ENCODE results near the gene KDM4F. TPM values are rescaled to one million over a fixed set of nuclear protein-coding genes. Genes with fewer than 3 reads are reported as not detected.
A peak's percentile ranks its signal among the peaks of the same experiment; 100 is the strongest.

Gene KDM4F
- polyA plus RNA-seq, 6 donors from 2014 or later = not detected

DNA sequence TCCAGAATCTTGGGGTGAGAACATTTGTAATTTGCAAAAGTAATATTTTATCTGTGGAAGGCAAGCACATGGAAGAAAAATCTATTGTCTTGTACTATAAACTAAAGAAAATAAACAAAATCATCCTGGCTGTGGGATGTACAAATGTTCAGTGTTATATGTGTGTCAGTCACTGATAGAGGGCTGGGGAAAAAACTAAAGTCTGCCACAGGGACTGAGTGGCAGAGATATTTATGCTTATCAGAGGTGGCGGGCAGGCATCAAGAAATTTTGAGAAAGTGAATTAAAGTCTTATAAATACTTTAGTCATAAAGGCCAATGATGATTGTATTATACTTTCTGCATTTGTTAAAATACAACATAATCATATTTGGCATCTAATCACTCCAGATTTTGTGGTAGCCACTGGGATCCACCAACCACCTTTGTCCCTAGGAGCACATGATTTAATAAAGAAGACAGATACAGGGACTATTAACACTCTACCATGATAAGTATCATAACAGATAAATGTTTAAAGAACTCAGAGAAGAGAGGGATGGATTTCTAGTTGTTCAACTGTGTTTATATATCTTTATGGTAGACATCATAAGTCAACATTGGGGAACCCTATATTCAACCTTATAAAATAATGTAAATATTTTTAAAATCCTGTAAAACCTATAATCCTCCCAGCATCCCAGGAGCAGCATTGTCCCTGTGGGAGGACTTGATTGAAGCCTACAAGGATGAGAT is 37.8 kb downstream of the KDM4F start:
- H3K4me1 Mint-ChIP-seq = peaks cover 28 to 33% (median 30%) of the 10 kb centered on the region in 3 donors
- ATAC-seq (ENCODE audit: low read depth in 2 of 2) = no peak
- peak overlapping the region in 1 of 6 donors; percentile 33 for H3K27ac Mint-ChIP-seq

DNA sequence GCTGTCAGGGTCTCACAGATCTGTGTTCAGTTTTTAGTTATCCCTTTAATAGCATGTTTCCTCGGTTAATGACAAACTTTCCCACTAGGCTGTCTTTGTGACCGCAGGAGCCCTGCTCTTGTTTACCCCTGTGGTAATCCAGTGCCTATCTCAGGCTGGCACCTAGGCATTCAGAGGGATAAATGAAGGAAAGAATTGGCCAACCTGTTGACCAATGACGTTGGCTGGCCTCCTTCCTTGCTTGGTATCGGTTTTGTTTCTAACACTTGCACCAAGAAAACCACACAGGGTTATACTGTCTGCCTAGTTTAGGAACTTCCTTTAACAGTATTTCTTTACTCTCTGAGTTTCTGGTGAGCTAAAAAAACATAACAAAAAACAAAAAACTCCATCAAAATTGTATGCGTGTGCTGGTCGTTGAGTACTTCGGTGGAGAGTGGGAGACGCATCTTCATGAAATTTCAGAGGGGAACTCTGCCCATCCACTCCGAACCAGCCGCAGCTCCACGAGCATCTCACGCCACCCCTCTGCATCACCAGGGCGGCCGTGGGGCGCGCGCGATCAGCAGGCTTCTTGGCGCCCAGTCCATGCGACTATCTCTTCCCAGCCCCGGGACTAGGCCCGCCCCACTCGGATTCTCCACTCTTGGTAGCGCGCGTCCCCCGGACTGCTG is 39.9 kb downstream of the KDM4F start:
- Mint-ChIP-seq H3K4me1 (peaks cover 47 to 53% (median 48%) of the 10 kb centered on the region in 3 donors), H3K4me3 (peak overlapping the region; percentile 83 to 97 (median 92)), H3K27me3 (no peaks in the 10 kb centered on the region), H3K36me3 (no peaks in the 10 kb centered on the region), H3K27ac (peak overlapping the region; percentile 91 to 99 (median 97)), H3K9me3 (no peaks in the 10 kb centered on the region)
- ATAC-seq (ENCODE audit: low read depth in 2 of 2) (peak; percentile 65 to 67), DNase-seq (no peak)

More for the DNA sequence above, 37.8 kb downstream of the KDM4F start:
- Mint-ChIP-seq H3K27me3 (peaks cover 0 to 8% (median 0%) of the 10 kb centered on the region in 3 donors), H3K9me3 (no peaks in the 10 kb centered on the region), H3K4me3 (peak overlapping the region in 1 of 8 donors; percentile 74), H3K36me3 (no peaks in the 10 kb centered on the region)
- no peak for DNase-seq

DNA sequence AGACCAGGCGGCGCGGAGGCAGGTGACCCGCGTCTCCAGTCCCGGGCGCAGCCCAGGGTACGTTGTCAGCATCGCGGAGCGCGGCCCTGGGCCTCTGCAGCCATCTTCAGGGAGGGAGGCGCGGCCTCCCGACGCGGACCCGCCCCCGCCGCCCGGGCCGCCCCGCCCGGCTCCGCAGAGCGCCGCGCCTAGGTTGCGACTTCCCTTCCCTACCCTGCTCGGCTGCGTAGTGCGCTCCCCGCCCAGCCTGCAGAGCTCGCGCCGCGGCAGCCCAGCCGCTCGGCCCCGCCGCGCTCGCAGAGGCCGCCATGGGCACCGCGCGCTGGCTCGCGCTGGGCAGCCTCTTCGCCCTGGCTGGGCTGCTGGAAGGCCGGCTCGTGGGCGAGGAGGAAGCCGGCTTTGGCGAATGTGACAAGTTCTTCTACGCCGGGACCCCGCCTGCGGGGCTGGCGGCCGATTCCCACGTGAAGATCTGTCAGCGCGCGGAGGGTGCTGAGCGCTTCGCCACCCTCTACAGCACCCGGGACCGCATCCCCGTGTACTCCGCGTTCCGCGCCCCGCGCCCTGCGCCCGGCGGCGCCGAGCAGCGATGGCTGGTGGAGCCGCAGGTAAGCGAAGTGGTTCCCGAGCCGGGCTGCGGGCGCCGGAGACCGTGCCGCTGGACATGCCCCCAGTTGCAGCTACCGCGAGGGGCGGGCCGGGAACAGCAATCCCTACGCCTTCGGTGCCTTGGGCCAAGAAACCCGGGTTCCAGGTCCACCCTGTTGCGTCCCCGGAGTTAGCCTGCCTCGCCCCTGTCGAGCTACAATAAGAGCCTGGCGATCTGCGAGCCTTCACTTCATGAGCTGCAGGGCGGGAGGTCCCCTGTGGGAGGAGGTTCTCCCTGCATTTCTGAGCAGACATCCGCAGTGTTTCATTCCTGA is 40.7 kb downstream of the KDM4F start, which contains the start of gene ENDOD1:
Gene ENDOD1, plus strand, starts transcription at position 227 of the 923 bp plus-strand sequence. Its CDS starts 82 bp downstream, at position 309.
- Mint-ChIP-seq H3K27ac (peak within 1 kb of the TSS; percentile 91 to 99 (median 97)), H3K27me3 (no peaks in the 10 kb centered on the region), H3K4me1 (peaks cover 50 to 56% (median 56%) of the 10 kb centered on the region in 3 donors), H3K9me3 (no peaks in the 10 kb centered on the region), H3K36me3 (no peaks in the 10 kb centered on the region), H3K4me3 (peak within 1 kb of the TSS; percentile 83 to 97 (median 94))
- peak; percentile 89 for DNase-seq
- ATAC-seq (ENCODE audit: low read depth in 2 of 2) = peak; percentile 90 to 92

DNA sequence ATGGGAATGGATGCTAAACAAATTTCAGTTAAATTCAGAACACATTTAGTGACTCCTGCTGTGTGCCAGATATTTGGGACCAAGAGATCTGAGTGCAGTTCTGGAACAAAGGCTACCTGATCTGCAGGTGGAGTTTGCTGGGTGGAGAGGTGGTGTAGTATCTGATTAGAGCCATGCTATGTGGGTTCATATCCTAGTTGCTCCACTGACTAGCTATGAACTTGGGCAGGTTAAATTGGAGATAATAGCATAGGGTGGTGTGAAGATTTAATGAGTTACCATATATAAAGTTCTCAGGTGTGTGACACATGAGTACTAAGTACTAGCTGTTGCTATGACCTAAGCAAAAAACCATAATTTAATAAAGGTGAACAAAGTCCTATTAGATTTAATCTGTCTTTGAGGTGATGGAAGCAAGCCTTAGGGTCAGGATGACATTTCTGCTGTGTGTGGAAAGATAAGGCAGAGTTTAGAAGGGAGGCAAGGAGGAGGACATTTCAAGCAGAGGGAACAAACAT is 42.5 kb downstream of the KDM4F start:
- no peak for DNase-seq
- no peaks in the 10 kb centered on the region for H3K9me3 Mint-ChIP-seq
- peak overlapping the region in 2 of 6 donors; percentile 16 to 47 for H3K27ac Mint-ChIP-seq
- peak overlapping the region in 7 of 8 donors; percentile 7 to 97 (median 91) for H3K4me3 Mint-ChIP-seq
- ATAC-seq (ENCODE audit: low read depth in 2 of 2) = no peak
- H3K36me3 Mint-ChIP-seq = no peaks in the 10 kb centered on the region
- no peaks in the 10 kb centered on the region for H3K27me3 Mint-ChIP-seq
- peaks cover 61 to 71% (median 69%) of the 10 kb centered on the region in 3 donors for H3K4me1 Mint-ChIP-seq

DNA sequence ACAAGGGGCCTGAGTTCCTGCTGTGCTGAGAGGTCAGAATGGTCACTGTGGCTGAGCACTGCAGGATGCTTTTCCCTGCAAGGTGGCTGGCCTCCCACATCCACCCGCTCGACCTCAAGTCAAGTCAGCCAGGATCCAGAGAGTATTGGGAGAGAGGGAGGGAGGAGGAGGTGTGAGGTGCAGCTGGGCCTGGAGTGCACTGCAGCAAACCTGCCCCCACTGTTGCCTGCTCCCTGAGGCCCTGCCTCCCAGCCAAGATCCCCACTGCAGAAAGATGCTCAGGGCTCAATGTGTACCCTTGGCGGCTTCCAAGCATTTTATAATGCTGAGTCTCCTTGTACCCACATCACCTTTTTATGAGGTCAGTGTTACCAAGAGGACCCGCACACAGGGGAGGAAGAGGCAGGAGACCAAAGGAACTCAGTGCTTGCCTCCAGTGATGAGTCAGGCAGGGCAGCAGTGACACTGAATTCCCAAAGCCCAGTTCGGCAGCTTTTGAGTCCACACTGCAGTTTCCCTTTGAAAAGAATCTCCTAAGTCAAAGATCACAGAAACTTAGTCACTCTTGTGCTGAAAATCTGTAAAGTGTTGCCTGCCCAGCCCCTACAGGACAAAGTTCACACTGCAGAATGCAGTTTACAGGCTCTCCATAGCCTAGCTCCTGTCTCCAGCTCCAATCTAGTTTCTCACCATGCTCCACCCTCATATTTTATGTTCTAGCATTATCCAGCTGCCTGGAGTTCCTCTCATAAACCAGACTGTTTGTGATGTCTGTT is 43.5 kb downstream of the KDM4F start:
- Mint-ChIP-seq H3K36me3 (no peaks in the 10 kb centered on the region), H3K27me3 (no peaks in the 10 kb centered on the region), H3K4me3 (peak overlapping the region; percentile 50 to 90 (median 76)), H3K4me1 (peaks cover 70 to 80% (median 79%) of the 10 kb centered on the region in 3 donors), H3K9me3 (no peaks in the 10 kb centered on the region), H3K27ac (peak overlapping the region; percentile 28 to 90 (median 62))
- no peak for ATAC-seq (ENCODE audit: low read depth in 2 of 2)
- DNase-seq = no peak

DNA sequence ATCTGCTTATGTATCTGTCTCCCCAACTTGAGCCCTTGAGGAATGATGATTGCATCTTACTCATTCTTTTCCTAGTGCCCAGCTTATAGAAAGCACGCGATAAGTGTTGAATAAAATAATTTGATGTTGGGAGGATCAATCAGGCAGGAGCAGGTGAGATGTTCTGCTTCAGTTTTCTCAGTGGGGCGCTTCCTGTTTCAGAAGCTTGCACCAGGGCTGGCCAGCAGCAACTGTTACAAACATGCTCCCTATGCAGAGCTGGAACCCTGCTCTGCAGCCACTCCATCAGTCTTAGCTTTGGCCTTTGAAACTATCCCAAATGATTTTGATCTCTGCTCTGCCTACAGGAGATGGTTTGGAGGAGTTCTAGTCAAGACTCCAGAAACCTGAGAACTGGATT is 44.3 kb downstream of the KDM4F start:
- Mint-ChIP-seq H3K9me3 (no peaks in the 10 kb centered on the region), H3K27me3 (no peaks in the 10 kb centered on the region), H3K4me3 (peak overlapping the region; percentile 50 to 90 (median 76)), H3K4me1 (peaks cover 70 to 87% (median 84%) of the 10 kb centered on the region in 3 donors), H3K27ac (peak overlapping the region in 3 of 6 donors; percentile 34 to 90 (median 69)), H3K36me3 (no peaks in the 10 kb centered on the region)
- ATAC-seq (ENCODE audit: low read depth in 2 of 2) (no peak), DNase-seq (no peak)

DNA sequence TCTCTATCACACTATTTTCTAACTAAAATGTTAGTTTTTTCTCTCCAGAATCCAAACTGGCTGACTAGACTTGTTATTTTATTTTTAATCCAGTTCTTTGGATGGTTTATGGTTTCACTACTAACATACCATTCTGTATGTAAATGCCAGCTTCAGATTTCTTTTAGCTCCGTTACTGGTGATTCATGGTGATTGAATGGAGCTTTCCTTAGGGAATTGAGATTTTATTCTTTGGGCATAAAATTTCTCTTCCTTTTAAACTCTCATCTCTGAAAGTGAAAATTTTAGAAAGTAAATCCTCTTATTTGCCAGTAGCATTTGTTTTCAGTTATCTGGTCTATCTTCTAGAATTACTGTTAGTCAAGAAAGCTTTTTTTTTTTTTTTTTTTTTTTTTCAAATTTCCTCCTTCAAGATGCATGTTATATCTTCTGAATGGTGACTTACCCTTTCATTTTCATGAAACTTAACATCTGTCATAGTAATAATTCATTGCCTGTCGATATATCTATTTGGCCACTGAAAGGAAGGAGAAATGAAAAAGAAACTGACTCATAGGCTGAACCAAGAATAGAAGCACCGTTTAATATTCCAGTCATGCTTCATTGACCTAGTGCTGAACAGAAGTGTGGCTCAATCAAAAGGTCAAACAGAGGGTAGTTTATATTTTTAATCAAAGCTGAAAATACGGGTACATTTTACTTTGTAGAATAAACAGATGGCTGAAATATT is 46.8 kb downstream of the KDM4F start:
- peaks cover 74 to 93% (median 87%) of the 10 kb centered on the region in 3 donors for H3K4me1 Mint-ChIP-seq
- H3K4me3 Mint-ChIP-seq = peak overlapping the region; percentile 6 to 80 (median 37)
- no peaks in the 10 kb centered on the region for H3K27me3 Mint-ChIP-seq
- H3K27ac Mint-ChIP-seq = peak overlapping the region; percentile 2 to 89 (median 58)
- peak; percentile 52 for DNase-seq
- ATAC-seq (ENCODE audit: low read depth in 2 of 2) = peak; percentile 88 to 93
- H3K9me3 Mint-ChIP-seq = no peaks in the 10 kb centered on the region
- no peaks in the 10 kb centered on the region for H3K36me3 Mint-ChIP-seq

DNA sequence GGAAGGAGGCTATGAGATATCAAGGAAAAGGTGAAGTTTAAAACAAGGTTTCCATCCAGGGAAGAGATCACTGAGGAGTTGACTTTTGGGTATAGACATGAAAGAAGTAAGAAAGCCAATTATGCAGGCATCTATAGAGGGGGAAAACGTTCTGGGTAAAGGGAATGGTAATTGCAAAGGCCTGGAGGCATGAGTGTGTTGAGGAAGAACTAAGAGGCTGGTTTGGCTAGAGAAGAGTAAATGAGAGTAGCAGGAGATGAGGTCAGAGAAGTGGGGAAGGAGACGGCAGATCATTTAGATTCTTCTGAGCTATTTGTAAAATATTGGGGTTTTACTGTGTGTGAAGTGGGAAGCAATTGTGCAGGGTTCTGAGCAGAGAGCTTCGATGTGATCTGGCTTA is 48.0 kb downstream of the KDM4F start:
- Mint-ChIP-seq H3K4me3 (peak overlapping the region in 4 of 8 donors; percentile 2 to 72 (median 22)), H3K4me1 (peaks cover 62 to 86% (median 80%) of the 10 kb centered on the region in 3 donors), H3K9me3 (no peaks in the 10 kb centered on the region), H3K27me3 (no peaks in the 10 kb centered on the region), H3K27ac (peak overlapping the region in 5 of 6 donors; percentile 1 to 75 (median 47)), H3K36me3 (no peaks in the 10 kb centered on the region)
- ATAC-seq (ENCODE audit: low read depth in 2 of 2) (no peak), DNase-seq (no peak)

DNA sequence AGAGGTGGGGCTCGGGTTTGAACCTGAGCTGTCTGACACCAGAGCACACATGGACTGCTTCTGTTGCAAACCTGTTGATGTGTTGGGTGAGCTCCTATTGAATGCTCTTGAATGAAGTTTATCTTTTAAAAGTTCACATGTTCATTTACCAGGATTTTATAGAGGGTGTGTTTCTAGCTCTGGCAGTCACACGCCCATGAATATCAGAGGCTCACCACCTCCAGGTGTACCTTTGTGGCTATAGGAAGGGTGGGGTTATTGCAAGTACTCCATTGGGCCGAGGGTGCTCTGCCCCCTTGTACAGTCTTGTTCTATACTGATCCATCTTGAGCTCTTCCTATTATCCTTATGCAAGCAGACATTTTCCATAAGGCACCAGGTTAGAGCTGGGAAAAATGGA is 49.6 kb downstream of the KDM4F start:
- no peak overlapping the region for H3K27ac Mint-ChIP-seq
- peaks cover 56 to 80% (median 78%) of the 10 kb centered on the region in 3 donors for H3K4me1 Mint-ChIP-seq
- ATAC-seq (ENCODE audit: low read depth in 2 of 2) = no peak
- no peaks in the 10 kb centered on the region for H3K9me3 Mint-ChIP-seq
- H3K27me3 Mint-ChIP-seq = no peaks in the 10 kb centered on the region
- DNase-seq = no peak
- peaks cover 0 to under 1% of the 10 kb centered on the region in 2 donors for H3K36me3 Mint-ChIP-seq
- peak overlapping the region in 1 of 8 donors; percentile 37 for H3K4me3 Mint-ChIP-seq

DNA sequence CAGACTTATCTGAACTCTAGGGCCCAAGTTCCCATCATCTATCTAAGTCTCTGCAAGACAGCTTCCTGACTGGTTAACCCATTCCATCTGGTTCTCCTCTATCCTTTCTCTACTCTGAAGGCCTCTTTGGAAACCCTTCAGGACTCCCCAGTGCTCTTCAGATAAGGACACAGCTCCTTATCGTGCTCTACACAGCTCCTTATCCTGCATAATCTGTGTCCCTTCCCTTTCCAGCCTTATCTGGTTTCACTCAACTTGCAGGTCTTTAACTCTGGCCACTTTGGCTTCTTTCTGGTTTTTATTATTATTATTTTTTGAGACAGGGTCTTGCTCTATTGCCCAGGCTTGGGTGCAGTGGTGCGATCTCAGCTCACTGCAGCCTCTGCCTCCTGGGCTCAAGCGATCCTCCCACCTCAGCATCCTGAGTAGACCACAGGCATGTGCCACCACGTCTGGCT is 51.0 kb downstream of the KDM4F start:
- peaks cover 0 to 4% of the 10 kb centered on the region in 2 donors for H3K36me3 Mint-ChIP-seq

More for the DNA sequence above, 51.0 kb downstream of the KDM4F start:
- H3K27me3 Mint-ChIP-seq = no peaks in the 10 kb centered on the region
- peak overlapping the region in 3 of 8 donors; percentile 29 to 79 (median 38) for H3K4me3 Mint-ChIP-seq
- peaks cover 52 to 81% (median 73%) of the 10 kb centered on the region in 3 donors for H3K4me1 Mint-ChIP-seq
- DNase-seq (no peak), ATAC-seq (ENCODE audit: low read depth in 2 of 2) (no peak)
- no peaks in the 10 kb centered on the region for H3K9me3 Mint-ChIP-seq
- H3K27ac Mint-ChIP-seq = no peak overlapping the region
